IPS DF 6.9 (cell line): ENCODE data around the gene AQP12A.
"Not testable (repeated sequence)": the region's sequence is repeated elsewhere in the genome, so short reads cannot be mapped to it uniquely, and the experiment has no call there.

Experiments
- DNase-seq: peaks from one replicate; pipeline ENCODE4 v3.0.0-alpha.2; 2013; ENCODE audit warnings: low read depth, low spot score
- H3K27ac ChIP-seq: one replicate; pipeline ENCODE4 v1.5.1; 2013; ENCODE audit warnings: low read length, control low read depth
- H3K27me3 ChIP-seq: 2 replicates; pipeline ENCODE4 v1.6.1; 2013; ENCODE audit warnings: mild to moderate bottlenecking, low read length; ENCODE audit not compliant: control insufficient read depth, insufficient read depth
- H3K36me3 ChIP-seq: 2 replicates; pipeline ENCODE4 v1.6.1; 2013; ENCODE audit warnings: low read length; ENCODE audit not compliant: control insufficient read depth, insufficient read depth
- H3K4me1 ChIP-seq: 2 replicates; pipeline ENCODE4 v1.6.1; 2013; ENCODE audit warnings: low read length; ENCODE audit not compliant: control insufficient read depth, insufficient read depth
- H3K4me3 ChIP-seq: 2 replicates; pipeline ENCODE4 v1.5.1; 2013; ENCODE audit warnings: mild to moderate bottlenecking, low read length
- H3K9me3 ChIP-seq: 2 replicates; pipeline ENCODE4 v1.6.1; 2013; ENCODE audit warnings: low read length, inconsistent platforms; ENCODE audit not compliant: control insufficient read depth, insufficient read depth
- WGBS: extraction: QIAGEN DNeasy Blood & Tissue Kit; methylation state at CpG from one replicate; pipeline ENCODE4 v1.1.7; 2013; ENCODE audit warnings: mixed read lengths, missing lambda C conversion rate; ENCODE audit not compliant: insufficient read length, insufficient coverage; 5-methylcytosine and 5-hydroxymethylcytosine counted together

The AQP12A gene, protein sequence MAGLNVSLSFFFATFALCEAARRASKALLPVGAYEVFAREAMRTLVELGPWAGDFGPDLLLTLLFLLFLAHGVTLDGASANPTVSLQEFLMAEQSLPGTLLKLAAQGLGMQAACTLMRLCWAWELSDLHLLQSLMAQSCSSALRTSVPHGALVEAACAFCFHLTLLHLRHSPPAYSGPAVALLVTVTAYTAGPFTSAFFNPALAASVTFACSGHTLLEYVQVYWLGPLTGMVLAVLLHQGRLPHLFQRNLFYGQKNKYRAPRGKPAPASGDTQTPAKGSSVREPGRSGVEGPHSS

DNA sequence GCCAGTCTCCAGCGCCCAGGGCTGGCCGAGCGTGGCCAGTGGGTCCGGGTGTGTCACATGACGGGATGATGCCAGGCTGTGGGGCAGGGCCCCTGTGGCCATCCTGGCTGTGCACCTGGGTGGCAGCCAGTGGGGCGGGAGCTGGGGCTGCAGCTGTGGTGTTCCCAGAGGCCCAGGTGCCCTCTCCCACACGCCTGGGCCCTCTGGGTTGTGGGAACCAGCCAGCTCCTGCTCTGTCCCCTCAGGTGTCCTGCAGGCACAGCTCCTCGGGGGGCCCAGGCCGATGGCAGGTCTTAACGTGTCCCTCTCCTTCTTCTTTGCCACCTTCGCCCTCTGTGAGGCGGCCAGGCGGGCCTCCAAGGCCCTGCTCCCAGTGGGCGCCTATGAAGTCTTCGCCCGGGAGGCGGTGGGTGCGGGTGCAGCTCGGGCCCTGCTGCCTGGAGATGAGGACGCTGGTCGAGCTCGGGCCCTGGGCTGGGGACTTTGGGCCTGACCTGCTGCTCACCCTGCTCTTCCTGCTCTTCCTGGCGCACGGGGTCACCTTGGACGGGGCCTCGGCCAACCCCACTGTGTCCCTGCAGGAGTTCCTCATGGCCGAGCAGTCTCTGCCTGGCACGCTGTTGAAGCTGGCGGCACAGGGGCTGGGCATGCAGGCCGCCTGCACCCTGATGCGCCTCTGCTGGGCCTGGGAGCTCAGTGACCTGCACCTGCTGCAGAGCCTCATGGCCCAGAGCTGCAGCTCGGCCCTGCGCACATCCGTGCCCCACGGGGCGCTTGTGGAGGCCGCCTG is at the start of gene AQP12A:
AQP12A (plus strand) TSS at position 236 of the 790 bp plus-strand sequence; CDS start at position 284, 48 bp downstream.
- not testable (repeated sequence) for H3K4me3 ChIP-seq, DNase-seq, H3K36me3 ChIP-seq, H3K27me3 ChIP-seq, H3K9me3 ChIP-seq, H3K27ac ChIP-seq, H3K4me1 ChIP-seq
- WGBS = no CpG with 5 or more reads among the region's 37 CpGs

DNA sequence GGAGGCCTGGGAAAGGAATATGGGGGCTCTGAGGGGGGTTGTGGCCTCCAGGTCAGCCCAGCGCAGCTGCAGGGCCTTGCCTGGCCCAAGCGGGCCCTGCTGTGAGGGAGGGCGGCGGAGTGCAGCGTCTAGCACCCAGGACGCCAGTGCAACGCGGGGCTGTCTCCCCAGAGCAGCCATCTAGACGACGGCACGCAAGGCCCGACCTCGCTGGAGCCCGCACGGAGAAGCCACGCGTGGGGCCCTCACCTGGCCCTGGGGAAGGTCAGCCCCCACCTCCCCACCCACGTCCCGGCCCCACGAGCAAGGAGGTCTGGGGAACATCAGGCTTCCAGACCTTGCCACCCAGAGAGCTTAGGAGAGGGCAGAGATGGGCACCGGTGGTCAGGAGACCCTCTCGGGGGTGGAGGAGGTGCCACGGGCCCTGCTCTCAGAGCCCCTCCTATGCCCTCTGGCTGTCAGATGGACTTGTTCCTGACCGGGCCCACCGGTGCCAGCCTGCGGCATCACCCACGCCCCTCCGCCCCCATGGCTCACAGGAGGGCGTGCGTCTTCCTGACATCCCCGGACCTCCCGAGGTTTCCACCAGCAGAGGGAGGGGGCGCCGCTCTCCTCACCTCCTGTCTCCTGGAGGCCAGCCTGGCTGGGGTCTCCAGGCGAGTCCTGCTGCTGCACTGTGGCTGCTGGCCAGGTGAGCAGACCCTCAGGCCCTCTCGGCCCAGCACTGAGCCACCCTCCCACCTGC is 49.4 kb upstream of the AQP12A start:
- Histone ChIP-seq H3K27ac (no peak overlapping the region), H3K36me3 (no peaks in the 10 kb centered on the region), H3K27me3 (no peaks in the 10 kb centered on the region), H3K4me1 (no peaks in the 10 kb centered on the region), H3K4me3 (no peak overlapping the region), H3K9me3 (no peaks in the 10 kb centered on the region)
- no CpG with 5 or more reads among the region's 36 CpGs for WGBS
- DNase-seq = no peak

DNA sequence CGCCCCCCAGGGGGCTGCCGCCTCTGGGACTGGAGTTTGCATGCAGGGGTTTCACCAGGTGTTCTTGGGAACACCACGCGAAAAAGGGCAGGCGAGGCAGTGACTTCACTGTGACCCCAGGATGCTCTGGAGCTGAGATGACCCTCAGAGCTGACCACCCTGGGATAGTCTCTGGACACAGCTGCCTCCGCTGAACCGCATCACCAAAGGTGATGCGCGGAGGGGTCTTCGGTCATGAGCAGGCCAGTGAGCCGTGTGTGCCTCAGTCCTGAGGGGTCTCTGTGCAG is 48.9 kb upstream of the AQP12A start:
- H3K36me3 ChIP-seq = no peaks in the 10 kb centered on the region
- WGBS = no CpG with 5 or more reads among the region's 11 CpGs
- no peaks in the 10 kb centered on the region for H3K9me3 ChIP-seq
- H3K27me3 ChIP-seq = no peaks in the 10 kb centered on the region
- H3K4me3 ChIP-seq = no peak overlapping the region
- no peak overlapping the region for H3K27ac ChIP-seq
- no peaks in the 10 kb centered on the region for H3K4me1 ChIP-seq
- no peak for DNase-seq

DNA sequence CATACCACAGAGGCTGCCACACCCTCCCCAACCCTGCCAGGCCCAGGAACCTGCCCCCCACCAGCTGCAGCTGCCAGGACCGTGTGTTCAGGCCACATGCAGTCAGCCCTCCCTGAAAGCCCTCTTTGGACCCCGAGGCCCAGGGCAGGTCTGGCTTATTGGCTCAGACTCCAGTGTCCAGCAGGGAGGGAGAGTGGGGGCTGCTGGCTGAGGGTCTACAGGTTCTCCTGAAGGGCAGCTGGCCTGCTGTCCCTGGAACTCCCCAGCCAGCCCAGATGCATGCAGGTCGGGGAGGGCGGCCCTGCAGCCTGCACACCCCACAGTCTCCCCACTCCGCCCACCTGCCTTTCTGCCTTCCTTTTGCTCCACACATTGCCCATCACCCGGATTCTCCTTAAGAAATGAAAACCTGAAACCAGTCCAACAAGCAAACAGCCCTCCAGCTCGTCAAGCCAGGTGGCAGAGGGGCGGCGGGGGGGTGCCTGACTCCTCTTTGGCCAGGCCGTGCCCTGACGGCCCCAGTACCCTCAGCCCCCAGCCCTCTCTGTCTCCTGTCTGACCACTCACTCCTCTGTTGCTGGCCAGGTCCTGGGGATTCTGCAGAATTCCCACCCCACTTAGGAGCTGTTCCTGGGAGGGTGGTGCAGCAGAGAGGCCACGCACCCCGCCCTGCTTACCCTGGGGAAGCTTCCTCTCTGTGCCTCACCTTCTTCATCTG is 48.4 kb upstream of the AQP12A start:
- no CpG with 5 or more reads among the region's 13 CpGs for WGBS
- Histone ChIP-seq H3K4me1 (no peaks in the 10 kb centered on the region), H3K36me3 (no peaks in the 10 kb centered on the region), H3K27ac (no peak overlapping the region), H3K27me3 (no peaks in the 10 kb centered on the region), H3K4me3 (no peak overlapping the region), H3K9me3 (no peaks in the 10 kb centered on the region)
- DNase-seq = no peak

DNA sequence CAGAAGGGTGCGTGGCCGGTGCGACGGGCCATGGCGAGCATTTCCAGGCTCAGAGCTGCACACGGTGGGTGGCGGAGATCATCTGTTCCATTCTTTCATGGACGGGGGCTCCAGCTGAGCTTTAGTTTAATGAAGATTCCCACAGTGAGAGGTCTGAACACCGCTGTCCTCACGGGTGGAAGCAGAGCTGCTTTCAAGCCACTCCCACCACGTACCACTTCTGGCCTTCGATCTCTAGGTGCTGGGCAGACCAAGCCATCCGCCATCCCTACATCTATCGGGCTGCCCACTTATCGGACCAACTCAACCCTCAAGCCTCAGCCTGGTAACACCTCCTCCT is 47.9 kb upstream of the AQP12A start:
- Histone ChIP-seq H3K27ac (no peak overlapping the region), H3K9me3 (no peaks in the 10 kb centered on the region), H3K4me1 (no peaks in the 10 kb centered on the region; the same call in 1 of the 2 replicates), H3K36me3 (no peaks in the 10 kb centered on the region), H3K27me3 (no peaks in the 10 kb centered on the region), H3K4me3 (no peak overlapping the region)
- DNase-seq = no peak
- WGBS = no CpG with 5 or more reads among the region's 15 CpGs

DNA sequence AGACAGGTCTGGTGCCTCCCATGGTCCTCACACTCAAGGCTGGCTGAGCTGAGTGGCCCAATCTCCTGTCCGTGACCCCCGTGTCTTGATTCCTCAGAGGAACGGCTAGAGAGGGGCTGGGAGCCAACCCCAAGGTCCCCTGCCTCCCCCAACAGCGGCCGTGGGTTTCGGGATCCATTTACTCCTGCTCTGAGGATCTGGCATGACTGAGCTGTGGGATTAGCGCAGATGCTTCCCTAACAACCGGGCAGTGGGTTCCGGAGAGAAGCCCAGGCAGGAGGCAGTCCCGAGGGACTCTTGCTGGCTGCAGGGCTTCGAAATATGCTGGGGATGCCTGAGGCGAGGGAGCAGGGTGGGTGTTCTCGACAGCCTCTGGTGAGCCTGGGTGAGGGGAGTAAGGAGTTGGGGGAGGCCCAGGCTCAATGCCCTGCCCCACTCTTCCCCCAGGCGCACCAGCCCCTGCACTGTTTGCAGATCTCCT is 47.5 kb upstream of the AQP12A start:
- H3K4me3 ChIP-seq = no peak overlapping the region
- H3K4me1 ChIP-seq = no peaks in the 10 kb centered on the region; the same call in 1 of the 2 replicates
- no peak for DNase-seq
- no CpG with 5 or more reads among the region's 14 CpGs for WGBS
- H3K9me3 ChIP-seq = no peaks in the 10 kb centered on the region
- H3K27ac ChIP-seq = no peak overlapping the region
- H3K27me3 ChIP-seq = no peaks in the 10 kb centered on the region
- no peaks in the 10 kb centered on the region for H3K36me3 ChIP-seq

DNA sequence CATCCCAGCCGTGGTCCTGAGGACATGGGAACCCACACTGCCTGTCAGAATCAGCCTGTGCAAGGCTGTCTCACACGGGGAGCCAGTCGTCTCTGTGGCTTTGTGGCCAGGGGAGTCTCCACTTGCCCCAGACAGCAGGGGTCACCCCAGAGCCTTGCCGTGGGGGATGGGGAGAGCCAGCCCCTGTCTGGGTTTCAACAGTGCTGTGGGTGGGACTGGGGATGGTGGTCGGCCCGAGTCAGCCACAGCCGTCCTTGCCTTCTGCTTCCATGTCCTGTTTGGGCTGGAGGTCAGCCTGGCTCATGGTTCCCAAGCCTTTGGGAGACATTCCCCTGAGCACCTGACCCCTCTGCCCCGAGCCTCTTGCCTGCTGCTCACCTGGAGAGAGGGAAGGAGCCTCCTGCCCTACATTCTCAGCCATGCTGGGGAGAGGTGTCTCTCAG is 46.8 kb upstream of the AQP12A start:
- Histone ChIP-seq H3K36me3 (no peaks in the 10 kb centered on the region), H3K27ac (no peak overlapping the region), H3K9me3 (no peaks in the 10 kb centered on the region), H3K4me3 (no peak overlapping the region), H3K27me3 (no peaks in the 10 kb centered on the region), H3K4me1 (no peaks in the 10 kb centered on the region; the same call in 1 of the 2 replicates)
- no CpG with 5 or more reads among the region's 8 CpGs for WGBS
- no peak for DNase-seq

DNA sequence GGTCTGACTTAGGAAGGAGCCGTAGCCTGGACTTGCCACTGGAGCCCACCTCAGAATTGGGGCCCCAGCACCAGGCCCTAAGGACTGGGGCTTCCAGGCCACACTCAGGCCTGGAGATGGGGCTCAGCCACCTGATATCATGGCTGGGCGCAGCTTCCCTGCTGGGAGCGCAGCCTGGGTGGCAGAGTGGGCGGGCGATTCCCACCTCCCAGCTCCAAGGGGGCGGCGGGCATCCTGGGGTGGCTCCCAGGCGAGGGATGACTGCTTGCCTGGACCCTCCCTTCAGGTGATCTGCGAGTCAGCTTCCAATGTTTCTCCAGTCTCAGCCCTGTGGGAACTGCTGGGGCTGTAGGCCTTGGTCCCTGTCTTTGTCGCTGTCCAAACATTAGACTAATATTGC is 46.3 kb upstream of the AQP12A start:
- Histone ChIP-seq H3K4me1 (no peaks in the 10 kb centered on the region; the same call in 1 of the 2 replicates), H3K9me3 (no peaks in the 10 kb centered on the region), H3K36me3 (no peaks in the 10 kb centered on the region), H3K4me3 (no peak overlapping the region), H3K27me3 (no peaks in the 10 kb centered on the region), H3K27ac (no peak overlapping the region)
- no CpG with 5 or more reads among the region's 10 CpGs for WGBS
- DNase-seq = no peak

DNA sequence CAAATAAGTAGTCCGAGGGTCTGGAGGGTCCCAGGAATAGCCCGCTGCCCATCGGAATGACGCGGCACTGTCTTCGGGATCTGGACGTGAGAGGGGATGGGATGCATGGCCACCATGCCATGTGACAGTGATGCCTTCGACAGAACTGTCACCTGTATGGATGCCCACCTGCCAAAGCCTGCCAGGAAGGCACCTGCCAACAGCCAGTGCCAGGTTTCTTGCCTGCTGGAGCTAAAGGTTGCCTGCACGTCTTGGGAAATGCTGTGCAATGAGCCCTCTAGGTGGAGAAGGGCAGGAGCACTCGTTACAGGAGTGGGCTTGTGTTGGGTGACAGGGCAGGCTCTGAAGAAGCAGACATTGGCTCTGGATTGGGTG is 45.9 kb upstream of the AQP12A start:
- no CpG with 5 or more reads among the region's 10 CpGs for WGBS
- H3K27me3 ChIP-seq = no peaks in the 10 kb centered on the region
- H3K27ac ChIP-seq = no peak overlapping the region
- no peaks in the 10 kb centered on the region for H3K36me3 ChIP-seq
- H3K9me3 ChIP-seq = no peaks in the 10 kb centered on the region
- H3K4me3 ChIP-seq = no peak overlapping the region
- DNase-seq = no peak
- no peaks in the 10 kb centered on the region; the same call in 1 of the 2 replicates for H3K4me1 ChIP-seq
